ENCODE data around the gene CRELD2. TPM values are rescaled to one million over a fixed set of nuclear protein-coding genes. Genes with fewer than 3 reads are reported as not detected.

CRELD2 gene
- total and polyA plus RNA-seq, 2 of the 13 experiments (the other 11 are each of a cell fraction or from before 2014, with no cell fraction given), result 17.2 to 44.7 TPM

DNA sequence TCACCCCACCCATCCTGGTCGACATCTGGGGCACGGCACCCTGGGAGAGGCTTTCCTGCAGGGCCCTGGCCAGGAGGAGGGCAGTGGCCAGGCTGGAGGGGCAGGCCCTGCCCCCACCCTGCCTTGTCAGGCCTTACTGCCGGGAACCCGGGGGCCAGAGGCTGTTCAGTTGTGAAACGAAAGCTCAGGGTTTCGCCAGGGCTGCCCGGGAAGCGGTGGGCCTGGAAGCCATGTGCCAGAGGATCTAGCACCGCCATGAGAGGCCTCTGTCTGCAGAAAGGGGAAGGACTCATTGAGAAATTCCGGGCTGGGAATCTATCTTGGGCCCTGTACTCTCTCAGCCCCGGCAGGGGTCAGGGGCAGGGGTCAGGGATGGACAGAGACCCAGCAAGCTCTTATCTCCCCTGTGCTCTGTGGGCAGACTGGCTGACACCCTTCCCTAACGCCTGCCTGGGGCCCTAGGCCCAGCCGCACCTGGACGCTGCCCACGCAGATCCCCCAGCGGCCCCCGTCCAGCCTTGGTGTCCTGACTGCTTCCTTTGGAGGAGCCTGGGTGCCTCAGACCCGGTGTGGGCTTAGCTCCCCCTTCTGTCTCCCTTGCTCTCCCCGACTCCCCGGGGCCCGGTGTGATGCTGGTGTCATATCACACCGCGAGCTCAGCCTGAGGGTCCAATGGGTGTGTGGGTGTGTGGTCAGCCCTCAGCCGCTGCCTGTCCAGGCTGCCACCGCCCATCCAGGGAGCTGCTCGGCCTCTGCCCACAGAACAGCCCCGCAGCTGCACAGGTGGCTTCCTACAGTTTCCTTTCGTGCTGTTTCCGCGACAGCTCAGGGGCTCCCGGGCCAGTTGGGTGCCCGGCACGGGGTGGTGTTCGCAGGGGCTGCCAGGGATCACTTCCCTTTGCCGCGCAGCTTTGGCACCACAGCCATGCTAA is 48.6 kb downstream of the CRELD2 start (continued):
- TF ChIP-seq ZNF615 (CRISPR knock-in tag; IDR thresholded peaks at IDR 0.05; ENCODE audit: borderline replicate concordance) (no peak), ZNF382 (CRISPR knock-in tag; IDR thresholded peaks at IDR 0.05; ENCODE audit: borderline replicate concordance) (no peak), NFE2L1 (CRISPR knock-in tag; IDR thresholded peaks at IDR 0.05; ENCODE audit: borderline replicate concordance) (no peak), ZNF225 (CRISPR knock-in tag; IDR thresholded peaks at IDR 0.05) (no peak), CCDC6 (CRISPR knock-in tag; IDR thresholded peaks at IDR 0.05) (peak; percentile 45; the same call in 1 of the 2 replicates), KLF6 (CRISPR knock-in tag; IDR thresholded peaks at IDR 0.05) (0 out of 2 replicates have a peak, but pooled peaks have one; percentile 28), NFE2 (CRISPR knock-in tag; IDR thresholded peaks at IDR 0.05) (no peak), ZNF24 (IDR thresholded peaks at IDR 0.05) (no peak), ZNF337 (CRISPR knock-in tag; IDR thresholded peaks at IDR 0.05; ENCODE audit: borderline replicate concordance, low read depth) (no peak), ZBTB21 (CRISPR knock-in tag; IDR thresholded peaks at IDR 0.05) (no peak), SMAD1 (CRISPR knock-in tag; IDR thresholded peaks at IDR 0.05; ENCODE audit: borderline replicate concordance, low read depth) (peak; percentile 56; the same call in 1 of the 2 replicates), ZSCAN30 (CRISPR knock-in tag; IDR thresholded peaks at IDR 0.05) (no peak), ZNF562 (CRISPR knock-in tag; IDR thresholded peaks at IDR 0.05; ENCODE audit: borderline replicate concordance) (no peak), ZNF879 (CRISPR knock-in tag; IDR thresholded peaks at IDR 0.05) (no peak), POLR2AphosphoS2 (IDR thresholded peaks at IDR 0.05; ENCODE audit: low read depth, low read length) (peak; percentile 32; the same call in 1 of the 2 replicates), MIER2 (CRISPR knock-in tag; IDR thresholded peaks at IDR 0.05) (no peak), NCOR1 (IDR thresholded peaks at IDR 0.05; ENCODE audit: borderline replicate concordance, low read length) (peak; percentile 50; the same call in 1 of the 2 replicates), FOXP1 (IDR thresholded peaks at IDR 0.05) (no peak), FOXP1 (CRISPR knock-in tag; IDR thresholded peaks at IDR 0.05) (no peak), NR2F6 (IDR thresholded peaks at IDR 0.05) (peak; percentile 82), NR2F6 (CRISPR knock-in tag; IDR thresholded peaks at IDR 0.05) (peak; percentile 84), ZFP36 (IDR thresholded peaks at IDR 0.05; ENCODE audit: borderline replicate concordance, low read depth, low read length, partially characterized antibody) (no peak), ZNF160 (CRISPR knock-in tag; IDR thresholded peaks at IDR 0.05) (peak; percentile 62), ATF7 (IDR thresholded peaks at IDR 0.05) (no peak), ATF7 (CRISPR knock-in tag; IDR thresholded peaks at IDR 0.05) (no peak; the same call in none of the 2 replicates), ARNT (IDR thresholded peaks at IDR 0.05) (no peak), MBNL3 (CRISPR knock-in tag; conservative IDR thresholded peaks at IDR 0.05) (no peak)
- TF ChIP-seq, protein P1, sequence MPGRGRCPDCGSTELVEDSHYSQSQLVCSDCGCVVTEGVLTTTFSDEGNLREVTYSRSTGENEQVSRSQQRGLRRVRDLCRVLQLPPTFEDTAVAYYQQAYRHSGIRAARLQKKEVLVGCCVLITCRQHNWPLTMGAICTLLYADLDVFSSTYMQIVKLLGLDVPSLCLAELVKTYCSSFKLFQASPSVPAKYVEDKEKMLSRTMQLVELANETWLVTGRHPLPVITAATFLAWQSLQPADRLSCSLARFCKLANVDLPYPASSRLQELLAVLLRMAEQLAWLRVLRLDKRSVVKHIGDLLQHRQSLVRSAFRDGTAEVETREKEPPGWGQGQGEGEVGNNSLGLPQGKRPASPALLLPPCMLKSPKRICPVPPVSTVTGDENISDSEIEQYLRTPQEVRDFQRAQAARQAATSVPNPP (CRISPR knock-in tag; IDR thresholded peaks at IDR 0.05), result no peak
- TF ChIP-seq, protein P2, sequence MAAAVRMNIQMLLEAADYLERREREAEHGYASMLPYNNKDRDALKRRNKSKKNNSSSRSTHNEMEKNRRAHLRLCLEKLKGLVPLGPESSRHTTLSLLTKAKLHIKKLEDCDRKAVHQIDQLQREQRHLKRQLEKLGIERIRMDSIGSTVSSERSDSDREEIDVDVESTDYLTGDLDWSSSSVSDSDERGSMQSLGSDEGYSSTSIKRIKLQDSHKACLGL (CRISPR knock-in tag; IDR thresholded peaks at IDR 0.05), result peak; percentile 43; the same call in 1 of the 2 replicates
- TF ChIP-seq, protein P3, sequence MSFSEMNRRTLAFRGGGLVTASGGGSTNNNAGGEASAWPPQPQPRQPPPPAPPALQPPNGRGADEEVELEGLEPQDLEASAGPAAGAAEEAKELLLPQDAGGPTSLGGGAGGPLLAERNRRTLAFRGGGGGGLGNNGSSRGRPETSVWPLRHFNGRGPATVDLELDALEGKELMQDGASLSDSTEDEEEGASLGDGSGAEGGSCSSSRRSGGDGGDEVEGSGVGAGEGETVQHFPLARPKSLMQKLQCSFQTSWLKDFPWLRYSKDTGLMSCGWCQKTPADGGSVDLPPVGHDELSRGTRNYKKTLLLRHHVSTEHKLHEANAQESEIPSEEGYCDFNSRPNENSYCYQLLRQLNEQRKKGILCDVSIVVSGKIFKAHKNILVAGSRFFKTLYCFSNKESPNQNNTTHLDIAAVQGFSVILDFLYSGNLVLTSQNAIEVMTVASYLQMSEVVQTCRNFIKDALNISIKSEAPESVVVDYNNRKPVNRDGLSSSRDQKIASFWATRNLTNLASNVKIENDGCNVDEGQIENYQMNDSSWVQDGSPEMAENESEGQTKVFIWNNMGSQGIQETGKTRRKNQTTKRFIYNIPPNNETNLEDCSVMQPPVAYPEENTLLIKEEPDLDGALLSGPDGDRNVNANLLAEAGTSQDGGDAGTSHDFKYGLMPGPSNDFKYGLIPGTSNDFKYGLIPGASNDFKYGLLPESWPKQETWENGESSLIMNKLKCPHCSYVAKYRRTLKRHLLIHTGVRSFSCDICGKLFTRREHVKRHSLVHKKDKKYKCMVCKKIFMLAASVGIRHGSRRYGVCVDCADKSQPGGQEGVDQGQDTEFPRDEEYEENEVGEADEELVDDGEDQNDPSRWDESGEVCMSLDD (CRISPR knock-in tag; IDR thresholded peaks at IDR 0.05; ENCODE audit: borderline replicate concordance), result no peak

Measured in HepG2 (cell line).